GM19025 (cell line): ENCODE results near the gene INTS3.
"Not testable (repeated sequence)": the region's sequence is repeated elsewhere in the genome, so short reads cannot be mapped to it uniquely, and the experiment has no call there.

Experiments used
- ATAC-seq: cut with Tn5 transposase; IDR thresholded peaks from one replicate; pipeline ENCODE4 v1.9.1; 2021; ENCODE audit warnings: mild to moderate bottlenecking, low read depth, moderate library complexity; ENCODE audit not compliant: unreplicated experiment

Gene INTS3

GRCh38 chr1:153775458-153776327 lies 47.8 kb downstream of the INTS3 start:
- ATAC-seq, result peak; percentile 58

DNA sequence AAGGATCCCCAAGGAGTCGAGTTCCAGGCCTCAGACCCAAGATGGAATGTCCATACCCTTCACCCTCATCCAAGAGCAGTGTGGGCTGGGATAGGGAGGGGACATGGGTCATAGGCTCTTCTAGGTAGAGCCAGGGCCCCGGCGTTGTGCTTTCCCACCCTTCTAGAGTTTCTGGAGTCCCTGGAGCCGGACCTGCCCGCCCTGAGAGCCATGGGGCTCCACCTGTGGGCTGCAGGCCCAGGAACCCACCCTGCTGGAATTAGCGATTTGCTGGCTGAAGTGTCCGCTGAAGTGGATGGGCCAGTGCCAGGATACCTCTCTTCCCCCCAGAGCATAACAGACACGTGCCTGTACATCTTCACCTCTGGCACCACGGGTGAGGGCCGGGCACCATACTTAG lies 48.5 kb downstream of the INTS3 start:
- ATAC-seq, result no peak

DNA sequence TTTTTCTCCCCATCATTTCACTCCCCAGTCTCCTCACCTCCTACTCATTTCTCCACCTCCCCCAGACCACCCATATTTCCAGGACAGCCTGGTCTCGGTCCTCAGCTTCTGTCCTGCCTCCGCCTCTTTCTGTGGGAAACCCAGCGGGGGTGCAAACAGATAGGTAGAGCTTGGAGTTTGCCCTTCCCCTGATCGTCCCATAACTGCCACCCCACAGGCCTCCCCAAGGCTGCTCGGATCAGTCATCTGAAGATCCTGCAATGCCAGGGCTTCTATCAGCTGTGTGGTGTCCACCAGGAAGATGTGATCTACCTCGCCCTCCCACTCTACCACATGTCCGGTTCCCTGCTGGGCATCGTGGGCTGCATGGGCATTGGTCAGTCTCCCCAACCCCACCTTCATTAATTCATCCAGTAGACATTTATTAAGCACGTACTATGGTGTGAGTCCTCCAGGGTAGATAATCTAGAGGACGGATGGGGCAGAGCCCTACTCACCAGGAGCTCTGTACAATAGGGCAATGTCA lies 49.1 kb downstream of the INTS3 start:
- ATAC-seq, result no peak

GRCh38 chr1:153777648-153778047 lies 49.8 kb downstream of the INTS3 start:
- no peak for ATAC-seq

GRCh38 chr1:153778051-153778823 lies 50.4 kb downstream of the INTS3 start:
- ATAC-seq, result no peak

DNA sequence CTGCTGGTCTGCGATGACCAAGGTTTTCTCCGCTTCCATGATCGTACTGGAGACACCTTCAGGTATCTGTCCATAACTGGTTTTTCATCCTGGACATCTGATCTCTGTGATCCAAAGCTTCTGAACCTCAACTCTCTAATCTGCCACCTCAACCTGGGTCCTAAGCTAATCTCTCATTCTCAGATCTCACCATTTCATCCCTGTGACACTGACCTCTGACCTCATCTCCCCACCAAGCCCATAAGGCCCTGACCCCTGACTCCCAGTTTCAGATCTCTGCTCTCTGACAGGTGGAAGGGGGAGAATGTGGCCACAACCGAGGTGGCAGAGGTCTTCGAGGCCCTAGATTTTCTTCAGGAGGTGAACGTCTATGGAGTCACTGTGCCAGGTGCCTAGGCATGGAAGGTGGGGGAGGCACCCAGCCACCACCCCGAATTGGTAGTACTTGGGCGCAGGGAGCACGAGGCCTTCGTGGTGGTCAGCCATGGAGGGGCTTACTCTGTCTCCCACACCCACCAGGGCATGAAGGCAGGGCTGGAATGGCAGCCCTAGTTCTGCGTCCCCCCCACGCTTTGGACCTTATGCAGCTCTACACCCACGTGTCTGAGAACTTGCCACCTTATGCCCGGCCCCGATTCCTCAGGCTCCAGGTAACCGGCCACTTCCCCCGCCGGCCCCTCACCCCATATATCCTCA lies 51.1 kb downstream of the INTS3 start:
- ATAC-seq, result no peak

DNA sequence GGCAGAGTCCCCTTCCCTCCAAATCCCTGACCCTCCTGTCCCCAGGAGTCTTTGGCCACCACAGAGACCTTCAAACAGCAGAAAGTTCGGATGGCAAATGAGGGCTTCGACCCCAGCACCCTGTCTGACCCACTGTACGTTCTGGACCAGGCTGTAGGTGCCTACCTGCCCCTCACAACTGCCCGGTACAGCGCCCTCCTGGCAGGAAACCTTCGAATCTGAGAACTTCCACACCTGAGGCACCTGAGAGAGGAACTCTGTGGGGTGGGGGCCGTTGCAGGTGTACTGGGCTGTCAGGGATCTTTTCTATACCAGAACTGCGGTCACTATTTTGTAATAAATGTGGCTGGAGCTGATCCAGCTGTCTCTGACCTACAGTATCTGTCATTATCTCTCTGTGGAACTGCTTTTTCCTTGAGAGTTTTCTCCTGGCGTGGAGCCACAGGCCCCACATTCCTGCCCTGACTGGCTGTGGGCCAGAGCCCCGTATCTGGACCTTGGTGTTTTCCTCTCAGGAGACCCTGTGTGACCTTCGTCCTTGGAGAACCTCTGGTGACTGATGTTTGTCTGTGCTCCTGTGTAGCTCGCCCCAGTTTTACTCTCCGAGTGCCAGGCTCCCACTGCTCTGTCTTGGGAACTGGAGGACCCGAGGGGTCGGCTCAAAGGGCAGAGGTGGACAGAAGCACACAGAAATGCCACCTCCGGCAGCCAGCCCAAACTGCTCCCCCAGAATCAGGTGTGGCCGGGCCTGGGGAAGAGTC lies 52.1 kb downstream of the INTS3 start:
- ATAC-seq, result no peak

GRCh38 chr1:153780551-153780950 lies 52.7 kb downstream of the INTS3 start:
- ATAC-seq, result no peak

DNA sequence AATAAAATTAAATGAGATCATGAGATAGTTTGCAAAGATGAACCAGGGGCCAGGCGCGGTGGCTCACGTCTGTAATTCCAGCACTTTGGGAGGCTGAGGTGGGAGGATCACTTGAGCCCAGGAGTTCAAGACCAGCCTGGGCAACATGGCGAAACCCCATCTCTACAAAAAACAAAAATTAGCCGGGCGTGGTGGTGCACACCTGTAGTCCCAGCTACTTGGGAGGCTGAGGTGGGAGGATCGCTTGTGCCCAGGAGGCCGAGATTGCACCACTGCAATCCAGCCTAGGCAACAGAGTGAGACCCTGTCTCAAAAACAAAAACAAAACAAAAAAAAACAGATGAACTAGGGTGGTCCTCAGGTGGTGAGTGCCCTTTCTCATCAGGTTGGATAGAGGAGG lies 54.8 kb downstream of the INTS3 start:
- not testable (repeated sequence) for ATAC-seq

DNA sequence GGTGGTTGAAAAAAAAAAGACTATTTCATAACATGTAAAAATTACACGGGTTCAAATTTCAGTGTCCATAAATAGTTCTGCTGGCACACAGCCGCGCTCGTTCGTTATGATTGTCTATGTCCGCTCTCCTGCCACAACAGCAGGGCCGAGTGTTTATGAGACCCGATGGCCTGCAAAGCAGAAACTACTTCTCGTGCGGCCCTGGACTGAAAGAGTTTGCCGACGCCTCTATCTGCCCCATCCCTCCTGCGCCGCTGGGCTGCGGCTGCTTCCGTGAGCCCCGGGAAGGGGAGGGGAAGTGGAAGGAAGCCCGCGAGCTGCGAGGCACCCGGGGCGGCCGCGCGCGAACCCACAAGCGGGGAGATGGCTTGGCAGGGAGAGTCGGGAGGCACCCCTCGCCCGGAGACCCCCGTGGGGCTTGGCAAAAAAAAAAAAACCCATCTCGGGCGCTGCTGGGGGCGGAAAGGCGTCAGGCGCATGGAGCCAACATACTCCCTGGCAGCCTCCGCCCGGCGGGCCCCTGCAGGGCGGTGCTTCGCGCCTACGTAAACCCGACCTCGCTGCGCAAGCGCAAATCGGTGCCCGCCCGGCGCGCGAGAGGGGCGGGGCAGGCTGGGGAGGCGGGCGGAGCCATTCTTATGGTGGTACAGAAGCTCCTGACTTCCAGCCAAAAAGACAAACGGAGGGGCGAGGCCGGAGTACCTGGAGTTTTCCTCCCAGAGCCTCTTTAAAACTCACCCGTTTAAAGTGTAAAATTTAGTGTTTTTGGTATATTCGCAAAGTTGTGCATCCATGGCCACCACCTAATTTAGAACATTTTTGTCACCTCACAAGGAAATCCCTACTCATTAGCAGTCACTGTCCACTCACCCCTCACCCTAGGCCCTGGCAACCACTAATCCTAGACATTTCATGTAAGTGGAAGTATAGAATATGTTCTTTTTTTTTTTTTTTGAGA lies 55.7 kb downstream of the INTS3 start:
- ATAC-seq, result peak; percentile 86

DNA sequence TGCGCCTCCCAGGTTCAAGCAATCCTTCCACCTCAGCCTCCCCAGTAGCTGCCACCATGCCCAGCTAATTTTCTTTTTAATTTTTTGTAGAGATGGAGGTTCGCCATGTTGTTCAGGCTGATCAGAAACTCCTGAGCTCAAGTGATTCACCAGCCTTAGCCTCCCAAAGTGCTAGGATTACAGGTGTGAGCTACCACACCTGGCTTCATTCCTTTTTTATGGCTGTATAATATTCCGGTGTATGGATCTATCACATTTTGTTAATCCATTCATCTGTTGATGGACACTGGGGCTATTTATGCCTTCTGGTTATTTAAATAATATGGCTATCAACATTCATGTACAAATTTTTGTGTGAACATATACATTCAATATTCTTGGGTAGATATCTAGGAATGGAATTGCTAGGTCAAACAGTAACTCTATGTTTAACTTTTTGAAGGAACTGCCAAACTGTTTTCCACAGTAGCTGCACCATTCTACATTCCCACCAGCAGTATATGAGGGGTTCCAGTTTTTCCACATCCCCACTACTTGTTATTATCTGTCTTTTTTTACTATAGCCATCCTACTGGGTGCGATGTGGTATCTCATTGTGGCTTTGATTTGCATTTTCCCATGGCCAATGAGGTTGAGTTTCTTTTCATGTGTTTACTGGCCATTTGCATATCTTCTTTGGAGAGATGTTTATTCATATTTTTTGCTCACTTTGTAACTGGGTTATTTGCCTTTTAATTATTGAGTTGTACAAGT lies 58.4 kb downstream of the INTS3 start:
- ATAC-seq, result no peak

GRCh38 chr1:153789478-153790034 lies 61.7 kb downstream of the INTS3 start:
- no peak for ATAC-seq

DNA sequence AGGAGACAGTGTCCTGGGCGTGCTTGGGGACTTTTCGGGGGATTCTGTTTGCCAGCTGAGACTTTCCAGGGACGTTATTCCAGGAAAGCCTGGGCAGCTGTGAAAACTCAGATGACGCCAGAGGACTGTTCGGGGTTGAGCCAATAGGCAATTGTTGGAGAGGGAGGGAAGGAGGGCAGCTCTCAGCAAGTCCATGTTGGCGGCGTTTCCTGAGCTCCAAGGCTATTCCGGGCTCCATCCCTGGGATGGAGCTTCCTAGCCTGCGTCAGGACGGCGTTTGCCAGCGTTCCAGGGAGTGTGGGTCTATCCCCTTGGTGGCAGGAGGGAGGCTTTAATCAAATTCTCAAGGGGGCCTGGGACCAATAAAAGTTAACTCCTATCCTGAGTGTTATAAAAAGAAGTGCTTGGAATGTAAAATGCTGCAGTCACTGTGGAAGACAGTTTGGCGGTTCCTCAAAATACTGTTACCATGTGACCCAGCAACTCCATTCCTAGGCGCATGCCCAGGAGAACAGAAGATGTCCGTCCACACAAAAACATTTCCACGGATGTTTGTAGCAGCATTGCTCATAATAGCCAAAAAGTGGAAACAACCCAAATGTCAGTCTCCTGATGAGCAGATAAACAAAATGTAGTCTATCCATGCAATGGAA lies 62.6 kb downstream of the INTS3 start:
- peak; percentile 2 for ATAC-seq

DNA sequence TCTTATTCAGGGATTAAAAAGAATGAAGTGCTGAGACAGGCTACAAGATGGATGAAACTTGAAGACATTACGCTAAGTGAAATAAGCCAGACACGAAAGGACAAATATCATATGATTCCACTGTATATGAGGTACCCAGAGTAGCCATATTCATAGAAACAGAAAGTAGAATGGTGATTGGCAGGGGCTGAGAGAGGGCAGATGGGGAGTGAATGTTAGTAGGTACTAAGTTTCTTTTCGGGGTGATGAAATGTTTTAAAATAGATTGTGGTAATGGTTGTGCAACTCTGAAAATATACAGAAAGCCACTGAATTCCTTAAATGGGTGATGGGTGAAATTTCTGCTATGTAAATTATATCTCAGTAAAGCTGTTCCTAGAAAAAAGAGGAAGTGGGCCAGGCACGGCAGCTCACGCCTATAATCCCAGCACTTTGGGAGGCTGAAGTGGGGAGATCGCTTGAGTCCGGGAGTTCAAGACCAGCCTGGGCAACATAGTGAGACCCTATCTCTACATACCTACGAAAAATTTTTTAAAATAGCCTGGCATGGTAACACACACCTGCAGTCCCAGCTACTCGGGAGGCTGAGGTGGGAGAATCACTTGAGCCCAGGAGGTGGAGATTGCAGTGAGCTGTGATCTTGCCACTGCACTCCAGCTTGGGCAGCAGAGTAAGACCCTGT lies 63.3 kb downstream of the INTS3 start:
- peak; percentile 78 for ATAC-seq

DNA sequence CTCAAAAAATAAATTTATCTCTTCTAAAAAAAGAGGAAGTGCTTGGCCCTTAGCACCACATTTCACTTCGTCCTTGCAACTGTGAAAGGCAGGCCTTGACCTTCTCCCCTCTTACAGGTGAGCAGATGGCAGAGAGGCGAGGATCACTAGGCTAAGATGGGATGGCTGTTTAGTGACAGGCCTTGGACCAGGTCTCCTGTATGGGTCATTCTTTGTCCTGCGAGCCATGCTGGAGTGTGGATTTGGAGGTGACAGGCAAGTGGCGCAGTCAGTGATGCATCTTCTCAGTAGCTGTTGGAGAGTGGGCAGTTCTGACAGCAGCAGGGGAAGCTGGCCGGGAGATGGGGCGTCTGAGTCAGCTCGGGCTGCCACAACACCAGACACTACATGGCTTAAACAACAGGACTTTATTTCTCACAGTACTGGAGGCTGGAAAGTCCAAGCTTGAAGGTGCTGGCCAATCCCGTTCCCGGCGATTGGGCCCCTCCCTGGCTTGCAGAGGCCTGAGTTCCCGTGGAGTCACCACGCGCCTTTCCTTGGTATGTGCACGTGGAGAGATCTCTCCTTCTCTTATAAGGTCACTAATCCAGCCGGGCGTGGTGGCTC lies 63.9 kb downstream of the INTS3 start:
- no peak for ATAC-seq

GRCh38 chr1:153792631-153793041 lies 64.8 kb downstream of the INTS3 start:
- no peak for ATAC-seq
